MM.1S (cell line): ENCODE results near the gene MPZL1.
"Not testable (repeated sequence)": the region's sequence is repeated elsewhere in the genome, so short reads cannot be mapped to it uniquely, and the experiment has no call there.

Experiments
- DNase-seq: peaks from one replicate; pipeline ENCODE4 v3.0.0-alpha.2; 2015
- H2AFZ ChIP-seq: fragments of 300-600 bp; sonication (generic); 2 replicates; pipeline ENCODE4 v1.6.0; 2016; ENCODE audit warnings: antibody characterized with exemption, low read length
- H3F3A ChIP-seq: fragments of 300-600 bp; sonication (generic); 2 replicates; pipeline ENCODE4 v1.6.1; 2016; ENCODE audit warnings: mild to moderate bottlenecking, antibody characterized with exemption, low read length, moderate library complexity, mixed read lengths; ENCODE audit not compliant: insufficient read depth
- H3K27ac ChIP-seq: fragments of 300-600 bp; sonication (generic); 2 replicates; pipeline ENCODE4 v1.5.1; 2016; ENCODE audit warnings: mild to moderate bottlenecking, low read length
- H3K27me3 ChIP-seq: fragments of 300-600 bp; sonication (generic); replicated peaks from 2 replicates; pipeline ENCODE4 v1.6.0; 2016; ENCODE audit warnings: low read length; ENCODE audit not compliant: insufficient read depth
- H3K36me3 ChIP-seq: fragments of 300-600 bp; sonication (generic); replicated peaks from 2 replicates; pipeline ENCODE4 v1.6.1; 2016; ENCODE audit warnings: mild to moderate bottlenecking, low read length, mixed read lengths; ENCODE audit not compliant: insufficient read depth
- H3K4me1 ChIP-seq: fragments of 300-600 bp; sonication (generic); 2 replicates; pipeline ENCODE4 v1.6.1; 2016; ENCODE audit warnings: low read length, mixed read lengths
- H3K4me2 ChIP-seq: fragments of 300-600 bp; sonication (generic); 2 replicates; pipeline ENCODE4 v1.6.0; 2016; ENCODE audit warnings: low read depth, low read length
- H3K4me3 ChIP-seq: fragments of 300-600 bp; sonication (generic); 2 replicates; pipeline ENCODE4 v1.5.1; 2016; ENCODE audit warnings: low read length, mixed read lengths
- H3K79me2 ChIP-seq: fragments of 300-600 bp; sonication (generic); 2 replicates; pipeline ENCODE4 v1.6.1; 2016; ENCODE audit warnings: mixed run types, low read length, mixed read lengths
- H3K9ac ChIP-seq: fragments of 300-600 bp; sonication (generic); 2 replicates; pipeline ENCODE4 v1.6.1; 2016; ENCODE audit warnings: low read length, mixed read lengths
- H3K9me2 ChIP-seq: fragments of 300-600 bp; sonication (generic); replicated peaks from 2 replicates; pipeline ENCODE4 v1.6.1; 2016; ENCODE audit warnings: mild to moderate bottlenecking, low read length, mixed read lengths; ENCODE audit not compliant: insufficient read depth
- H3K9me3 ChIP-seq: fragments of 300-600 bp; sonication (generic); replicated peaks from 2 replicates; pipeline ENCODE4 v1.6.1; 2016; ENCODE audit warnings: mild to moderate bottlenecking, low read length, mixed read lengths; ENCODE audit not compliant: insufficient read depth
- H4K20me1 ChIP-seq: fragments of 300-600 bp; sonication (generic); 2 replicates; pipeline ENCODE4 v1.6.1; 2016; ENCODE audit warnings: mild to moderate bottlenecking, low read length, moderate library complexity, mixed read lengths; ENCODE audit not compliant: insufficient read depth
- CTCF ChIP-seq: fragments of 300-600 bp; sonication (generic); IDR thresholded peaks from 2 replicates; pipeline ENCODE4 v1.5.1; 2016; ENCODE audit warnings: antibody characterized with exemption, low read length, mixed read lengths
- EZH2 ChIP-seq: fragments of 300-600 bp; sonication (generic); optimal IDR thresholded peaks from 2 replicates; pipeline ENCODE3; 2017; ENCODE audit warnings: low read depth, mild to moderate bottlenecking, antibody characterized with exemption, low read length, mixed read lengths
- EZH2phosphoT487 ChIP-seq: fragments of 300-600 bp; sonication (generic); IDR thresholded peaks from 2 replicates; pipeline ENCODE4 v1.6.1; 2018; ENCODE audit warnings: antibody characterized with exemption, low read length

Gene MPZL1

GRCh38 chr1:167718914-167719691 is 2.7 kb upstream of the MPZL1 start:
- DNase-seq, result no peak
- Histone ChIP-seq H3K4me3 (no peak overlapping the region), H3K9me3 (no peaks in the 10 kb centered on the region), H3K79me2 (peaks cover 18% of the 10 kb centered on the region), H3K4me2 (no peak overlapping the region), H3K9ac (no peak overlapping the region), H3K36me3 (no peaks in the 10 kb centered on the region), H3K4me1 (peaks cover 26% of the 10 kb centered on the region), H3K27ac (no peak overlapping the region), H4K20me1 (no peaks in the 10 kb centered on the region), H3K27me3 (no peaks in the 10 kb centered on the region), H2AFZ (no peak overlapping the region), H3K9me2 (no peaks in the 10 kb centered on the region), H3F3A (peaks cover 38% of the 10 kb centered on the region)
- TF ChIP-seq CTCF (no peak), EZH2phosphoT487 (no peak)

GRCh38 chr1:167719715-167720421 is 1.9 kb upstream of the MPZL1 start:
- not testable (repeated sequence) for H3K4me2 ChIP-seq, H3K9ac ChIP-seq, H3K27ac ChIP-seq, H3K36me3 ChIP-seq, H3K9me2 ChIP-seq, H4K20me1 ChIP-seq, H2AFZ ChIP-seq, H3K27me3 ChIP-seq, H3K9me3 ChIP-seq, H3K4me3 ChIP-seq, DNase-seq
- Histone ChIP-seq H3F3A (peaks cover 32% of the 10 kb centered on the region), H3K4me1 (peaks cover 29% of the 10 kb centered on the region), H3K79me2 (peaks cover 25% of the 10 kb centered on the region)

- H3K36me3 ChIP-seq, result no peaks in the 10 kb centered on the region
- no peaks in the 10 kb centered on the region for H3K27me3 ChIP-seq
- TF ChIP-seq EZH2phosphoT487 (no peak), EZH2 (no peak), CTCF (peak; percentile 68)
- peak overlapping the region; percentile 86 for H2AFZ ChIP-seq
- no peaks in the 10 kb centered on the region for H3K9me3 ChIP-seq
- H3K4me3 ChIP-seq, result peak overlapping the region; percentile 86
- peak overlapping the region; percentile 80 for H3K4me2 ChIP-seq
- peak; percentile 68 for DNase-seq
- peaks cover 31% of the 10 kb centered on the region for H3K79me2 ChIP-seq
- no peaks in the 10 kb centered on the region for H3K9me2 ChIP-seq
- H3K9ac ChIP-seq, result peak overlapping the region; percentile 49
- H3K4me1 ChIP-seq, result peaks cover 29% of the 10 kb centered on the region
- peak overlapping the region; percentile 14; the same call in 1 of the 2 replicates for H3K27ac ChIP-seq
- H3F3A ChIP-seq, result peaks cover 20% of the 10 kb centered on the region
- no peaks in the 10 kb centered on the region for H4K20me1 ChIP-seq
Observed at GRCh38 chr1:167720965-167721616, 691 bp upstream of the MPZL1 start.
